Ishikawa (cell line): ENCODE measurements around the gene STK11IP.

ENCODE experiments used
- CEBPB ChIP-seq: IDR thresholded peaks from 2 replicates; pipeline ENCODE4 v1.6.1; 2012
- CREB1 ChIP-seq: IDR thresholded peaks from 2 replicates; pipeline ENCODE4 v1.6.1; 2012; ENCODE audit warnings: low read depth
- EGR1 ChIP-seq: IDR thresholded peaks from 2 replicates; pipeline ENCODE4 v1.6.1; 2012
- EP300 ChIP-seq: IDR thresholded peaks from 2 replicates; pipeline ENCODE4 v1.6.1; 2012; ENCODE audit warnings: borderline replicate concordance
- FOXM1 ChIP-seq: IDR thresholded peaks from 2 replicates; pipeline ENCODE4 v1.6.1; 2012; ENCODE audit warnings: low read depth, borderline replicate concordance
- MAX ChIP-seq: IDR thresholded peaks from 2 replicates; pipeline ENCODE4 v1.6.1; 2012
- NFIC ChIP-seq: IDR thresholded peaks from 2 replicates; pipeline ENCODE4 v1.6.1; 2012
- RAD21 ChIP-seq: IDR thresholded peaks from 2 replicates; pipeline ENCODE4 v1.6.1; 2012; ENCODE audit warnings: low read depth
- REST ChIP-seq: IDR thresholded peaks from 2 replicates; pipeline ENCODE4 v1.6.1; 2012; ENCODE audit warnings: low read depth, mild to moderate bottlenecking
- TAF1 ChIP-seq: IDR thresholded peaks from 2 replicates; pipeline ENCODE4 v1.6.1; 2012; ENCODE audit warnings: low read depth, mild to moderate bottlenecking
- TCF12 ChIP-seq: IDR thresholded peaks from 2 replicates; pipeline ENCODE4 v1.6.1; 2012; ENCODE audit warnings: low read depth
- TEAD4 ChIP-seq: IDR thresholded peaks from 2 replicates; pipeline ENCODE4 v1.6.1; 2012
- YY1 ChIP-seq: IDR thresholded peaks from 2 replicates; pipeline ENCODE4 v1.6.1; 2012; ENCODE audit warnings: low read depth
- ZBTB7A ChIP-seq: IDR thresholded peaks from 2 replicates; pipeline ENCODE4 v1.6.1; 2012; ENCODE audit warnings: low read depth
- TF ChIP-seq, protein P1 (sequence below): IDR thresholded peaks from 2 replicates; pipeline ENCODE4 v1.6.1; 2012

Gene STK11IP

GRCh38 chr2:219597552-219598307 is at the start of gene STK11IP:
Gene STK11IP (plus strand): TSS chr2:219597857. CDS start chr2:219598120, 263 bp downstream.
- no peak for TF ChIP-seq CEBPB
- TF ChIP-seq, protein P1, sequence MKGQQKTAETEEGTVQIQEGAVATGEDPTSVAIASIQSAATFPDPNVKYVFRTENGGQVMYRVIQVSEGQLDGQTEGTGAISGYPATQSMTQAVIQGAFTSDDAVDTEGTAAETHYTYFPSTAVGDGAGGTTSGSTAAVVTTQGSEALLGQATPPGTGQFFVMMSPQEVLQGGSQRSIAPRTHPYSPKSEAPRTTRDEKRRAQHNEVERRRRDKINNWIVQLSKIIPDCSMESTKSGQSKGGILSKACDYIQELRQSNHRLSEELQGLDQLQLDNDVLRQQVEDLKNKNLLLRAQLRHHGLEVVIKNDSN: peak; percentile 36; the same call in 1 of the 2 replicates
- peak; percentile 67; the same call in 1 of the 2 replicates for TF ChIP-seq CREB1
- TF ChIP-seq TAF1: peak; percentile 89
- no peak; the same call in 1 of the 2 replicates for TF ChIP-seq TCF12
- no peak for TF ChIP-seq EP300
- TF ChIP-seq YY1: peak; percentile 78
- TF ChIP-seq TEAD4: peak; percentile 35; the same call in 1 of the 2 replicates
- peak; percentile 27; the same call in 1 of the 2 replicates for TF ChIP-seq EGR1
- peak; percentile 8; the same call in 1 of the 2 replicates for TF ChIP-seq RAD21
- peak; percentile 64; the same call in 1 of the 2 replicates for TF ChIP-seq MAX
- TF ChIP-seq NFIC: peak; percentile 73

GRCh38 chr2:219548990-219549389 is 48.7 kb upstream of the STK11IP start:
- TF ChIP-seq EGR1 (no peak), RAD21 (no peak), CREB1 (no peak), YY1 (no peak), TCF12 (no peak), MAX (no peak), NFIC (no peak), ZBTB7A (no peak), TAF1 (no peak), FOXM1 (no peak), TEAD4 (no peak), REST (no peak), CEBPB (no peak), EP300 (no peak)
- TF ChIP-seq, protein P1: no peak

DNA sequence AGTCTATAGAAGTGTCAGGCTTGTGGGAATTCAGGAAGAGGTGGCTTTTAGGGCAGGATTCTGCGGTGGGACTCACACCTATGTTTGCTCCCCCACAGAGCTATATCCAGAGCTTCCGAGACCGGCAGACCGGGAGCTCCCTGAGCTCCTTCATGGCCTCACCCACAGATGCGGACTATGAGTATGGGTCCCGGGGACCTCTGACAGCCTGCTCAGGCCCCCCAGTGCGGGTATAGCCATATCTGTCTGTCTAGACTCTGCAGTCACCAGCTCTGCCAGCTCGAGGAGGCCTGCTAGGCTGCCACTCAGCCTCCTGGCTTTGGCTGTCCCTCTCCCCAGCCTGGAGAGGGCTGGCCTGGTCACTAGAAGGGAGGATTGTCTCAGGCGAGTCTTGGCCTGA is 48.0 kb upstream of the STK11IP start:
- no peak for TF ChIP-seq TCF12
- TF ChIP-seq TEAD4: no peak
- no peak for TF ChIP-seq EGR1

DNA sequence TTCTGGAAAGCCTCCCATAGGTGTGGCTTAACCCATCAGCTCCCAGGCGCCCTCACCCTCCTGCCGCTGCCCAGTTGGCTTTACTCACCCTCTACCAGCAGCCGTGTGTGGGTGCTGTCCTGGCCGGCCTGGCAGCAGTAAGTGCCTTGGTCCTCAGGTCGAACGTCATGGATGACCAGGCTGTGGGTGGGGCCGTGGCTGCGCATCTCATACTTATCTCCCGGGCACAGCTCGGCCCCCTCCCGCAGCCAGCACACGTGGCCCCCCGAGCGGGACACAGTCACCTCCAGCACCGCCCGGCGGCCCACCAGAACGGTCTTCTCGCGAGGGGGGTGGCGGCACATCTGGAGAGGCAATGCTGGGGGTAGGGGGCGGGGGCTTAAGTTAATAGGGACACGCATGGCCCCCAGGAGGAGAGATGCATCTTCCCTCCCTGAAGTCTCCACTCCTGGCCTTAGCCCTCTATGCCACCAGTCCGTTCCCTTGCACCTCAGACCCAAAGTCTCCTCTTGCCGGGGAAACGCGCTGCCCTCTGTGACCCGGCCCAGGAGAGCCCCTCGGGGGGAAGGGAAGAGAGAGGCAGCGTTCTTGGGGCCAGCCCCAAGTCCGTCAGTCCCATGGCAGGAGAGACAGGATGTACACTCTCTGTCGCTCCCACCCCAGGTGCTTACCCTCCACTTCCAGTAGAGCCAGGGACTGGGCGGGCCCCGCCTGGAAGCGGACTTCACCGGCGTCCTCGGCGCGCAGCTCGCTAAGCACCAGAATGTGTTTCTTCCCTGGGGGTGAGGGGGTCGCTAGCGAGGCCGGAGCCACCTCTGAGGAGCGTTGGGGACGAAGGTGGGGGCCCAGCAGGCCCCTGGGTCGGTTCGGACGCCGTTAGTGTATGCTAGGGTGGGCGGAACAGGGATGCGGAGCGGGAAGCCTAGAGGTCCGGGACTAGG is 45.9 kb upstream of the STK11IP start:
- TF ChIP-seq ZBTB7A: peak; percentile 65
- TF ChIP-seq REST: no peak
- TF ChIP-seq TEAD4: no peak

DNA sequence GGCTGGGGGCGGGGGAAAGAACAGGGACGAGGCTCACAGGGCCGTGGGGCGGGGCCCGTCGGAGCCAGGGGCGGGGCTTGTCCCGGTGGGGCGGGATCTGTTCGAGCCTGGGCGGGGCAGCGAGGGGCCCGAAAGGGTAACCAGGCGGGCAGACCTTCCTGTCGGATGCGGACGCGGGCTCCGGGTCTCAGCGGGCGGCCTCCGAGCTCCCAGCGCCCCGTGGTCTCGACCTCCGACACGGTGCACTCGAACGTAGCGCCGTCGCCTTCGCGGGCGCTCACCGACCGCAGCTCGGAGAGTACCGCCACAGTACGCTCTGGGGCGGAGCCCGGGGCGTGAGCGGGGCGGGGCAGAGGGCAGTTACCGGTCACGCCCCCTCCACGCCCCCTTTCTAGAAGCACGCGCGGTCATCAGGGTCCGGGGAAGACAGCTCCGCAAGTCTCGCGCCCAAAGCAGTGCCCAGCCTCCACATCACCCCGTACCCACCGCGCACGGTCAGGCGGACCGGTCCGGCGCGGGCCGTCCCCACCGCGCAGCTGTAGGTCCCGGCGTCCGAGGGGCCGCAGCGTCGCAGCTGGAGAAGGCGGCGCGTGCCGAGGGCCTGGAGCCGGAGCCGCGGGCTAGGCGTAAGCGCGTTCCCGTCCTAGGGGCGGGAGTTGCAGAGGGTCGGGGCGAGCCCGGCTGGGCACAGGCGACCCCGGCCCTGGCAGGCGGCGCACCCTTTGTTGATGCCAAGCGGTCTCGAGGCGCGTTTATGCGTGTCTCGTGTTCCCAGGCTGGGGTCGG is 45.1 kb upstream of the STK11IP start:
- TF ChIP-seq REST (no peak), FOXM1 (no peak), MAX (peak; percentile 83), CEBPB (no peak), ZBTB7A (0 out of 2 replicates have a peak, but pooled peaks have one; percentile 42), YY1 (no peak), EP300 (no peak), RAD21 (no peak), TEAD4 (no peak), CREB1 (no peak), EGR1 (no peak), TCF12 (no peak), NFIC (no peak), TAF1 (no peak)
- TF ChIP-seq, protein P1: 0 out of 2 replicates have a peak, but pooled peaks have one; percentile 1
